H9 (cell line): ENCODE data around the gene IL5RA. TPM values are rescaled to one million over a fixed set of nuclear protein-coding genes. Genes with fewer than 3 reads are reported as not detected.

ENCODE experiments used
- DNase-seq: peaks from one replicate; pipeline ENCODE4 v3.0.0-alpha.2; 2017
- H2AFZ ChIP-seq: one replicate; pipeline ENCODE4 v1.6.1; 2013; ENCODE audit warnings: mild to moderate bottlenecking, low read length, control low read depth, moderate library complexity
- H2AK5ac ChIP-seq: 2 replicates; pipeline ENCODE4 v1.6.1; 2013; ENCODE audit warnings: low read length, control low read depth, mixed read lengths; ENCODE audit not compliant: insufficient read length
- H2BK120ac ChIP-seq: one replicate; pipeline ENCODE4 v1.6.1; 2013; ENCODE audit warnings: low read depth, mild to moderate bottlenecking, low read length, control low read depth, inconsistent platforms; ENCODE audit not compliant: poor library complexity, severe bottlenecking
- H2BK12ac ChIP-seq: 2 replicates; pipeline ENCODE4 v1.6.1; 2013; ENCODE audit warnings: low read length, control low read depth, mixed read lengths, low read depth; ENCODE audit not compliant: insufficient read length
- H2BK15ac ChIP-seq: 2 replicates; pipeline ENCODE4 v1.6.1; 2013; ENCODE audit warnings: low read depth, low read length, control low read depth
- H2BK20ac ChIP-seq: one replicate; pipeline ENCODE4 v1.6.1; 2013; ENCODE audit warnings: low read depth, mild to moderate bottlenecking, low read length, control low read depth, inconsistent platforms; ENCODE audit not compliant: poor library complexity, severe bottlenecking
- H2BK5ac ChIP-seq: 2 replicates; pipeline ENCODE4 v1.6.1; 2013; ENCODE audit warnings: low read length, control low read depth, mixed read lengths; ENCODE audit not compliant: insufficient read length
- H3K14ac ChIP-seq: 2 replicates; pipeline ENCODE4 v1.6.1; 2013; ENCODE audit warnings: low read length, control low read depth; ENCODE audit not compliant: insufficient read depth
- H3K18ac ChIP-seq: 2 replicates; pipeline ENCODE4 v1.6.1; 2013; ENCODE audit warnings: low read depth, mild to moderate bottlenecking, mixed read lengths, low read length, control low read depth; ENCODE audit not compliant: insufficient read length
- H3K23ac ChIP-seq: 2 replicates; pipeline ENCODE4 v1.6.1; 2013; ENCODE audit warnings: low read length, control low read depth, mixed read lengths, low read depth; ENCODE audit not compliant: insufficient read length
- H3K23me2 ChIP-seq: 2 replicates; pipeline ENCODE4 v1.6.1; 2013; ENCODE audit warnings: low read depth, mild to moderate bottlenecking, mixed read lengths, low read length, control low read depth; ENCODE audit not compliant: insufficient read length, poor library complexity, severe bottlenecking
- H3K27ac ChIP-seq: 2 replicates; pipeline ENCODE4 v1.5.1; 2013; ENCODE audit warnings: low read length, control low read depth, mixed read lengths, low read depth; ENCODE audit not compliant: insufficient read length
- H3K27me3 ChIP-seq: 2 replicates; pipeline ENCODE4 v1.6.1; 2013; ENCODE audit warnings: low read length, control low read depth, inconsistent platforms; ENCODE audit not compliant: insufficient read depth
- H3K4ac ChIP-seq: 2 replicates; pipeline ENCODE4 v1.6.1; 2013; ENCODE audit warnings: low read depth, mild to moderate bottlenecking, control low read depth, inconsistent platforms, low read length, moderate library complexity
- H3K4me1 ChIP-seq: 2 replicates; pipeline ENCODE4 v1.6.1; 2013; ENCODE audit warnings: low read length, control low read depth, inconsistent platforms; ENCODE audit not compliant: insufficient read depth
- H3K4me2 ChIP-seq: 2 replicates; pipeline ENCODE4 v1.6.1; 2013; ENCODE audit warnings: low read length, control low read depth, mixed read lengths; ENCODE audit not compliant: insufficient read length, insufficient read depth
- H3K56ac ChIP-seq: 2 replicates; pipeline ENCODE4 v1.6.1; 2013; ENCODE audit warnings: low read depth, mild to moderate bottlenecking, mixed read lengths, low read length, control low read depth; ENCODE audit not compliant: insufficient read length
- H3K79me1 ChIP-seq: 2 replicates; pipeline ENCODE4 v1.6.1; 2013; ENCODE audit warnings: low read depth, mild to moderate bottlenecking, moderate library complexity, low read length, control low read depth, inconsistent platforms; ENCODE audit not compliant: insufficient read depth, poor library complexity, severe bottlenecking
- H3K79me2 ChIP-seq: 2 replicates; pipeline ENCODE4 v1.6.1; 2013; ENCODE audit warnings: low read length, control low read depth, inconsistent platforms; ENCODE audit not compliant: insufficient read depth
- H3K9ac ChIP-seq: 2 replicates; pipeline ENCODE4 v1.6.1; 2013; ENCODE audit warnings: low read length, control low read depth, mixed read lengths; ENCODE audit not compliant: insufficient read length; ENCODE audit errors: extremely low read depth
- H3K9me3 ChIP-seq: one replicate; pipeline ENCODE4 v1.6.1; 2013; ENCODE audit warnings: low read depth, low read length, inconsistent platforms; ENCODE audit not compliant: control insufficient read depth
- H3T11ph ChIP-seq: one replicate; pipeline ENCODE4 v1.6.1; 2013; ENCODE audit warnings: mild to moderate bottlenecking, low read length, control low read depth, inconsistent platforms
- H4K20me1 ChIP-seq: one replicate; pipeline ENCODE4 v1.6.1; 2013; ENCODE audit not compliant: control insufficient read depth, insufficient read length, insufficient read depth
- H4K5ac ChIP-seq: 2 replicates; pipeline ENCODE4 v1.6.1; 2013; ENCODE audit warnings: low read depth, mild to moderate bottlenecking, mixed read lengths, low read length, control low read depth; ENCODE audit not compliant: insufficient read length
- H4K8ac ChIP-seq: replicated peaks from 2 replicates; pipeline ENCODE4 v1.6.1; 2013; ENCODE audit warnings: low read length, control low read depth, mixed read lengths, low read depth; ENCODE audit not compliant: insufficient read length
- H4K91ac ChIP-seq: 2 replicates; pipeline ENCODE4 v1.6.1; 2013; ENCODE audit warnings: low read depth, mild to moderate bottlenecking, moderate library complexity, mixed read lengths, low read length, control low read depth; ENCODE audit not compliant: insufficient read length
- H3K27ac Mint-ChIP-seq, 3 experiments: 2 replicates in 2 of 3; 3 replicates in 1 of 3; pipeline ENCODE4 v1.8.0; 2020 to 2021; ENCODE audit warnings: mixed read lengths in 3 of 3, mild to moderate bottlenecking in 1 of 3, moderate library complexity in 1 of 3
- H3K27me3 Mint-ChIP-seq: 2 replicates; pipeline ENCODE4 v1.8.0; 2021; ENCODE audit warnings: low read depth, mild to moderate bottlenecking, moderate library complexity, mixed read lengths
- H3K36me3 Mint-ChIP-seq, 3 experiments: 2 replicates in 2 of 3; 3 replicates in 1 of 3; pipeline ENCODE4 v1.8.0; 2020 to 2021; ENCODE audit warnings: low read depth in 3 of 3, mixed read lengths in 3 of 3; ENCODE audit not compliant: insufficient read depth in 1 of 3
- H3K4me1 Mint-ChIP-seq, 2 experiments: 2 replicates each; pipeline ENCODE4 v1.8.0; 2020; ENCODE audit warnings: mixed read lengths in 2 of 2
- H3K4me3 Mint-ChIP-seq, 2 experiments: 2 replicates in 1 of 2; 3 replicates in 1 of 2; pipeline ENCODE4 v1.8.0; 2020 to 2021; ENCODE audit warnings: mild to moderate bottlenecking in 2 of 2, mixed read lengths in 2 of 2, moderate library complexity in 1 of 2
- H3K9me3 Mint-ChIP-seq, 2 experiments: 2 replicates in 1 of 2; 3 replicates in 1 of 2; pipeline ENCODE4 v1.8.0; 2020; ENCODE audit warnings: mild to moderate bottlenecking in 2 of 2, mixed read lengths in 2 of 2, moderate library complexity in 1 of 2
- CTCF ChIP-seq: fragments of 200-600 bp; sonication (generic); conservative IDR thresholded peaks from 3 replicates; pipeline ENCODE4 v1.8.0; 2021; ENCODE audit warnings: antibody characterized with exemption, mild to moderate bottlenecking
- WGBS: extraction: QIAGEN DNeasy Blood & Tissue Kit; methylation state at CpG from one replicate; pipeline ENCODE4 v1.1.7; 2013; ENCODE audit warnings: missing lambda C conversion rate, low lambda C conversion rate, mixed read lengths; ENCODE audit not compliant: insufficient read length; ENCODE audit errors: extremely low coverage; 5-methylcytosine and 5-hydroxymethylcytosine counted together
- total RNA-seq: library from RNA; stranded (reverse); gene quantifications from 2 replicates; pipeline ENCODE4 v1.2.1, GENCODE V29; 2021

The IL5RA gene
- total RNA-seq, 1 experiment from 2014 or later = not detected

DNA sequence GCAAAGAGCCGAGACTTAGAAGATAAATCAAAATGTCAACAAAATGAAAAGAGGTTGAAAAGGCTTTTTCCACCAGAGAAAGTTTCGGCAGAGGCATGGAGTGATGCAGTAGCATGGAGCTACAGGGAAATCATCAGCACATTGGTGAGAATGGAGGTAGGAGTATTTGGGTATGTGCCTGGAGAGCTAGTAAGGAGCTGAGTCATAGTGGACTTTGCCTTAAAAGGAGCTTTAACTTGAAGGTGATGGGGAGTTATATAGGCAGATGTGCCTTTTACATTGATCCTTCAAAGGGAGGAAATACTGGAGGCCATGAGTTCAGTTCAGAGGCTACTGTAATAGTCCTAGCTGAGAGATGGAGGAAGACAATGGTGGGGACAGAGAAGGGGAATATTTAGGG lies 44.3 kb downstream of the IL5RA start:
- H3K27me3 ChIP-seq = no peaks in the 10 kb centered on the region
- no peaks in the 10 kb centered on the region for H3K23me2 ChIP-seq
- no peak overlapping the region for H2BK15ac ChIP-seq
- WGBS = no CpG with 5 or more reads among the region's 2 CpGs
- no peaks in the 10 kb centered on the region for H4K20me1 ChIP-seq
- no peak overlapping the region for H4K5ac ChIP-seq
- H3K9me3 ChIP-seq = no peaks in the 10 kb centered on the region
- Mint-ChIP-seq H3K27ac (peak overlapping the region in 1 of 3 experiments; percentile 4; a peak in 1 of 7 replicates), H3K4me1 (peaks cover 17 to 21% of the 10 kb centered on the region in 2 experiments), H3K4me3 (no peak overlapping the region), H3K27me3 (no peaks in the 10 kb centered on the region; the same call in 1 of the 2 replicates), H3K36me3 (no peaks in the 10 kb centered on the region), H3K9me3 (no peaks in the 10 kb centered on the region)
- no peak overlapping the region for H2BK20ac ChIP-seq
- no peak overlapping the region for H3K9ac ChIP-seq
- TF ChIP-seq CTCF = no peak
- no peak overlapping the region for H3K23ac ChIP-seq
- no peak overlapping the region for H3T11ph ChIP-seq
- H3K4ac ChIP-seq = no peak overlapping the region
- no peaks in the 10 kb centered on the region for H3K79me2 ChIP-seq
- no peak overlapping the region for H2AK5ac ChIP-seq
- no peak overlapping the region for H3K14ac ChIP-seq
- H4K8ac ChIP-seq = no peak overlapping the region
- DNase-seq = no peak
- H2AFZ ChIP-seq = no peak overlapping the region
- peaks cover 2% of the 10 kb centered on the region; the same call in 1 of the 2 replicates for H3K4me1 ChIP-seq
- H3K18ac ChIP-seq = no peak overlapping the region
- H3K56ac ChIP-seq = no peak overlapping the region
- H4K91ac ChIP-seq = no peak overlapping the region
- no peak overlapping the region for H2BK120ac ChIP-seq
- H2BK12ac ChIP-seq = no peak overlapping the region
- H2BK5ac ChIP-seq = no peak overlapping the region
- no peaks in the 10 kb centered on the region for H3K79me1 ChIP-seq
- no peak overlapping the region for H3K4me2 ChIP-seq
- no peak overlapping the region for H3K27ac ChIP-seq
